GM21423 (cell line): ENCODE measurements around the gene ANO9.
"Not testable (repeated sequence)": the region's sequence is repeated elsewhere in the genome, so short reads cannot be mapped to it uniquely, and the experiment has no call there.

Experiments used
- ATAC-seq: cut with Tn5 transposase; IDR thresholded peaks from one replicate; pipeline ENCODE4 v1.9.1; 2021; ENCODE audit warnings: mild to moderate bottlenecking, moderate library complexity; ENCODE audit not compliant: unreplicated experiment

The ANO9 gene

GRCh38 chr11:437228-437870, 4.5 kb downstream of the ANO9 start:
- ATAC-seq, result no peak

GRCh38 chr11:434999-435740, 6.6 kb downstream of the ANO9 start:
- ATAC-seq, result not testable (repeated sequence)

- ATAC-seq, result no peak
Measured at GRCh38 chr11:434496-434895, 7.3 kb downstream of the ANO9 start.

GRCh38 chr11:433641-434040, 8.2 kb downstream of the ANO9 start:
- ATAC-seq, result no peak

GRCh38 chr11:433111-433510, 8.7 kb downstream of the ANO9 start:
- no peak for ATAC-seq

- no peak for ATAC-seq
Measured at GRCh38 chr11:432501-433100, 9.2 kb downstream of the ANO9 start.

- no peak for ATAC-seq
Measured at GRCh38 chr11:431921-432320, 9.9 kb downstream of the ANO9 start.

- no peak for ATAC-seq
Measured at GRCh38 chr11:429931-430456, 11.8 kb downstream of the ANO9 start.

GRCh38 chr11:429391-429790, 12.4 kb downstream of the ANO9 start:
- ATAC-seq, result no peak

- ATAC-seq, result no peak
Measured at GRCh38 chr11:428295-428694, 13.5 kb downstream of the ANO9 start.

- ATAC-seq, result no peak
Measured at GRCh38 chr11:426851-427250, 15.0 kb downstream of the ANO9 start.

- no peak for ATAC-seq
Measured at GRCh38 chr11:425301-425700, 16.5 kb downstream of the ANO9 start.

GRCh38 chr11:424766-425165, 17.0 kb downstream of the ANO9 start:
- ATAC-seq, result not testable (repeated sequence)

GRCh38 chr11:424232-424631, 17.6 kb downstream of the ANO9 start:
- no peak for ATAC-seq

- ATAC-seq, result no peak
Measured at GRCh38 chr11:422249-422656, 19.6 kb downstream of the ANO9 start.

GRCh38 chr11:420911-421321, 20.9 kb downstream of the ANO9 start:
- ATAC-seq, result no peak

- no peak for ATAC-seq
Measured at GRCh38 chr11:420054-420910, 21.5 kb downstream of the ANO9 start.

GRCh38 chr11:419248-420005, 22.4 kb downstream of the ANO9 start:
- no peak for ATAC-seq

GRCh38 chr11:418343-419247, 23.2 kb downstream of the ANO9 start:
- no peak for ATAC-seq
